Activated CD8-positive, alpha-beta T cell treated with anti-CD3 and anti-CD28 coated beads for 36 hours (primary cell): ENCODE data around the gene IL1RAP. TPM values are rescaled to one million over a fixed set of nuclear protein-coding genes. Genes with fewer than 3 reads are reported as not detected.

Experiments
- ATAC-seq: fragments of 200-7000 bp; cut with Tn5 transposase; one replicate; pipeline ENCODE4 v1.10.0; 2021; ENCODE audit warnings: mild to moderate bottlenecking, moderate library complexity
- CTCF ChIA-PET: fragments of 350-600 bp; sonication (Branson Sonifier 250); formaldehyde crosslinking; loops from one replicate; lab custom pipeline; 2021; ENCODE audit warnings: antibody characterized with exemption; lab: Charles Lee
- POLR2A ChIA-PET: fragments of 350-600 bp; sonication (Branson Sonifier 250); formaldehyde crosslinking; loops from one replicate; lab custom pipeline; 2021; ENCODE audit warnings: antibody characterized with exemption; lab: Charles Lee
- DNase-seq: peaks from one replicate; pipeline ENCODE4 v3.0.0-alpha.2; 2020
- H3K27ac Mint-ChIP-seq: one replicate; pipeline ENCODE4 v1.8.0; 2021; ENCODE audit warnings: mild to moderate bottlenecking, mixed read lengths
- H3K27me3 Mint-ChIP-seq: one replicate; pipeline ENCODE4 v1.8.0; 2021; ENCODE audit warnings: mixed read lengths
- H3K36me3 Mint-ChIP-seq: one replicate; pipeline ENCODE4 v1.8.0; 2021; ENCODE audit warnings: low read depth, mixed read lengths
- H3K4me1 Mint-ChIP-seq: one replicate; pipeline ENCODE4 v1.8.0; 2021; ENCODE audit warnings: low read depth, mixed read lengths
- H3K4me3 Mint-ChIP-seq: one replicate; pipeline ENCODE4 v1.8.0; 2021; ENCODE audit warnings: mild to moderate bottlenecking, moderate library complexity, mixed read lengths
- H3K9me3 Mint-ChIP-seq: one replicate; pipeline ENCODE4 v1.8.0; 2021; ENCODE audit warnings: mixed read lengths
- CTCF ChIP-seq: fragments of 200-600 bp; IDR thresholded peaks from one replicate; pipeline ENCODE4 v1.8.0; 2022; ENCODE audit warnings: antibody characterized with exemption, mild to moderate bottlenecking
- intact Hi-C: fragments of 100-400 bp; cut with micrococcal nuclease; formaldehyde crosslinking; loops from one replicate; pipeline ENCODE4 v1.10.0; 2022
- total RNA-seq, 2 experiments: library from RNA; stranded (reverse); gene quantifications; one replicate each; pipeline ENCODE4 v1.2.3, GENCODE V29; 2021

The IL1RAP gene
- total RNA-seq, 2 experiments from 2014 or later = 18.8 to 20.2 TPM

- Mint-ChIP-seq H3K9me3 (no peaks in the 10 kb centered on the region), H3K36me3 (peaks cover 25% of the 10 kb centered on the region), H3K4me3 (no peak overlapping the region), H3K27me3 (no peaks in the 10 kb centered on the region), H3K4me1 (peaks cover 46% of the 10 kb centered on the region), H3K27ac (no peak overlapping the region)
- TF ChIP-seq CTCF = no peak
- DNase-seq = no peak
- intact Hi-C loops = loop anchor here (5.0 kb wide), 1 partner anchor 108 kb away; no protein-coding TSS in a partner anchor
- CTCF ChIA-PET = interaction anchor here (1.7 kb wide), 1 partner anchor 14 kb away, joined by 5 read pairs; no protein-coding TSS in a partner anchor
- POLR2A ChIA-PET = no interaction called here
- ATAC-seq = no peak
Observed at GRCh38 chr3:190589326-190589725, 75.4 kb downstream of the IL1RAP start.

- peaks cover 34% of the 10 kb centered on the region for H3K4me1 Mint-ChIP-seq
- CTCF ChIA-PET = interaction anchor here (1.0 to 1.7 kb wide), 3 partner anchors 12 to 23 kb away, joined by 3 to 5 read pairs (median 4); no protein-coding TSS in a partner anchor
- TF ChIP-seq CTCF = no peak
- no peak overlapping the region for H3K27ac Mint-ChIP-seq
- H3K9me3 Mint-ChIP-seq = no peaks in the 10 kb centered on the region
- DNase-seq = no peak
- intact Hi-C loops = no loop called here
- H3K36me3 Mint-ChIP-seq = peaks cover 21% of the 10 kb centered on the region
- ATAC-seq = no peak
- POLR2A ChIA-PET = no interaction called here
- H3K27me3 Mint-ChIP-seq = no peaks in the 10 kb centered on the region
- H3K4me3 Mint-ChIP-seq = no peak overlapping the region
Observed at GRCh38 chr3:190591080-190591479, 77.2 kb downstream of the IL1RAP start.

- H3K4me3 Mint-ChIP-seq = no peak overlapping the region
- no peak overlapping the region for H3K27ac Mint-ChIP-seq
- CTCF ChIA-PET = no interaction called here
- H3K27me3 Mint-ChIP-seq = no peaks in the 10 kb centered on the region
- POLR2A ChIA-PET = interaction anchor here (0.6 kb wide), 1 partner anchor 183 kb away, joined by 3 read pairs; no protein-coding TSS in a partner anchor
- intact Hi-C loops = no loop called here
- ATAC-seq (no peak), DNase-seq (no peak)
- no peaks in the 10 kb centered on the region for H3K9me3 Mint-ChIP-seq
- H3K4me1 Mint-ChIP-seq = peaks cover 15% of the 10 kb centered on the region
- TF ChIP-seq CTCF = no peak
- H3K36me3 Mint-ChIP-seq = peaks cover 16% of the 10 kb centered on the region
Observed at GRCh38 chr3:190593075-190593474, 79.2 kb downstream of the IL1RAP start.

GRCh38 chr3:190594171-190594570 lies 80.3 kb downstream of the IL1RAP start:
- H3K27me3 Mint-ChIP-seq = no peaks in the 10 kb centered on the region
- CTCF ChIA-PET = no interaction called here

More at GRCh38 chr3:190594171-190594570, 80.3 kb downstream of the IL1RAP start:
- Mint-ChIP-seq H3K4me3 (no peak overlapping the region), H3K27ac (no peak overlapping the region), H3K9me3 (no peaks in the 10 kb centered on the region), H3K4me1 (peaks cover 12% of the 10 kb centered on the region), H3K36me3 (peaks cover 15% of the 10 kb centered on the region)
- POLR2A ChIA-PET = interaction anchor here (0.8 to 1.1 kb wide), 3 partner anchors 17 to 80 kb away, joined by 3 to 4 read pairs (median 3); partner anchors contain the start of gene IL1RAP
- peak; percentile 24 for ATAC-seq
- intact Hi-C loops = no loop called here
- TF ChIP-seq CTCF = no peak
- no peak for DNase-seq
